ENCODE results near the gene NR1H3. TPM values are rescaled to one million over a fixed set of nuclear protein-coding genes. Genes with fewer than 3 reads are reported as not detected.

Gene NR1H3
- total and polyA plus RNA-seq, 10 of the 15 experiments (the other 5 are each of a cell fraction or from before 2014, with no cell fraction given): 2.6 to 8.9 (median 4.5) TPM

GRCh38 chr11:47299078-47299477 is 41.3 kb downstream of the NR1H3 start:
- DNase-seq (ENCODE audit: low read depth, low spot score) (no peak), FAIRE-seq (no peak), ATAC-seq (no peak)
- TF ChIP-seq ZNF24 (IDR thresholded peaks at IDR 0.05) (no peak), CBX5 (IDR thresholded peaks at IDR 0.05; ENCODE audit: low read depth) (no peak), HDGF (IDR thresholded peaks at IDR 0.05) (no peak)
- H3K27ac ChIP-seq (ENCODE audit: control insufficient read depth, insufficient read depth): no peak overlapping the region
- H4K20me1 ChIP-seq (ENCODE audit: control insufficient read depth, insufficient read depth): no peaks in the 10 kb centered on the region
- 96% methylated on average over 3 of the region's 3 CpGs for WGBS (ENCODE audit: insufficient coverage, insufficient replicate concordance, low lambda C conversion rate, missing lambda C conversion rate)
- BruUV-seq (replicated peaks): no TSS peak
- H3K9me3 ChIP-seq (replicated peaks; ENCODE audit: control insufficient read depth, insufficient read depth, low read length): no peaks in the 10 kb centered on the region; the same call in none of the 3 replicates
- RAD21 ChIA-PET (ENCODE audit: unreplicated experiment): no interaction called here
- no peak overlapping the region for H3K4me2 ChIP-seq (ENCODE audit: control insufficient read depth, insufficient read depth)
- H3K27me3 ChIP-seq (replicated peaks in 1 of 2; ENCODE audit: control insufficient read depth in 2 of 2, insufficient read depth in 2 of 2, low read length in 1 of 2): no peaks in the 10 kb centered on the region
- H3K4me3 ChIP-seq: no peak overlapping the region
- no peak overlapping the region for H2AFZ ChIP-seq (ENCODE audit: control insufficient read depth, low read depth, low read length)
- intact Hi-C loops (cut with micrococcal nuclease; ENCODE audit: unreplicated experiment): no loop called here
- H3K36me3 ChIP-seq (ENCODE audit: control insufficient read depth in 2 of 2, insufficient read depth in 2 of 2, low read length in 1 of 2): peaks cover 0 to 20% of the 10 kb centered on the region in 2 experiments; a peak in 2 of 4 replicates
- no peaks in the 10 kb centered on the region for H3K4me1 ChIP-seq (ENCODE audit: control insufficient read depth, insufficient read depth, low read length)
- SMC1A ChIA-PET (ENCODE audit: uncharacterized antibody, unreplicated experiment): interaction anchor here (1.1 kb wide), 1 partner anchor 22 kb away, joined by 3 read pairs; no protein-coding TSS in a partner anchor
- no peak overlapping the region for H3K9ac ChIP-seq (ENCODE audit: control insufficient read depth, insufficient read depth, low read length)
- CTCF ChIA-PET: interaction anchor here (1.2 kb wide), 1 partner anchor 137 kb away, joined by 3 read pairs; no protein-coding TSS in a partner anchor
- POLR2A ChIA-PET: no interaction called here
- in situ Hi-C loops (cut with MboI): no loop called here
- no peaks in the 10 kb centered on the region for H3K79me2 ChIP-seq (ENCODE audit: control insufficient read depth, insufficient read depth, low read length)

GRCh38 chr11:47302853-47303252 is 45.1 kb downstream of the NR1H3 start:
- Histone ChIP-seq H3K36me3 (ENCODE audit: control insufficient read depth in 2 of 2, insufficient read depth in 2 of 2, low read length in 1 of 2) (peaks cover 7 to 27% of the 10 kb centered on the region in 2 experiments), H3K9ac (ENCODE audit: control insufficient read depth, insufficient read depth, low read length) (no peak overlapping the region), H2AFZ (ENCODE audit: control insufficient read depth, low read depth, low read length) (no peak overlapping the region), H4K20me1 (ENCODE audit: control insufficient read depth, insufficient read depth) (no peaks in the 10 kb centered on the region), H3K4me3 (no peak overlapping the region), H3K79me2 (ENCODE audit: control insufficient read depth, insufficient read depth, low read length) (no peaks in the 10 kb centered on the region), H3K4me1 (ENCODE audit: control insufficient read depth, insufficient read depth, low read length) (no peaks in the 10 kb centered on the region), H3K27me3 (replicated peaks in 1 of 2; ENCODE audit: control insufficient read depth in 2 of 2, insufficient read depth in 2 of 2, low read length in 1 of 2) (no peaks in the 10 kb centered on the region), H3K4me2 (ENCODE audit: control insufficient read depth, insufficient read depth) (no peak overlapping the region), H3K27ac (ENCODE audit: control insufficient read depth, insufficient read depth) (no peak overlapping the region), H3K9me3 (replicated peaks; ENCODE audit: control insufficient read depth, insufficient read depth, low read length) (no peaks in the 10 kb centered on the region; the same call in none of the 3 replicates)
- WGBS (ENCODE audit: insufficient coverage, insufficient replicate concordance, low lambda C conversion rate, missing lambda C conversion rate): 100% methylated on average over 1 of the region's 1 CpG
- SMC1A ChIA-PET (ENCODE audit: uncharacterized antibody, unreplicated experiment): no interaction called here
- CTCF ChIA-PET: interaction anchor here (0.8 kb wide), 1 partner anchor 18 kb away, joined by 3 read pairs; no protein-coding TSS in a partner anchor
- RAD21 ChIA-PET (ENCODE audit: unreplicated experiment): no interaction called here
- no peak for FAIRE-seq
- in situ Hi-C loops (cut with MboI): no loop called here
- POLR2A ChIA-PET: interaction anchor here (0.7 kb wide), 1 partner anchor 897 kb away, joined by 3 read pairs; no protein-coding TSS in a partner anchor
- no peak for DNase-seq (ENCODE audit: low read depth, low spot score)
- no TSS peak for BruUV-seq (replicated peaks)
- ATAC-seq: no peak
- intact Hi-C loops (cut with micrococcal nuclease; ENCODE audit: unreplicated experiment): no loop called here
- TF ChIP-seq MTA2 (IDR thresholded peaks at IDR 0.05; ENCODE audit: low read depth) (no peak), PAX5 (IDR thresholded peaks at IDR 0.05; ENCODE audit: borderline replicate concordance, low read depth, low read length) (no peak), BCL11A (IDR thresholded peaks at IDR 0.05; ENCODE audit: low read depth, low read length) (no peak), RELB (IDR thresholded peaks at IDR 0.05; ENCODE audit: low read depth) (no peak), JUND (IDR thresholded peaks at IDR 0.05; ENCODE audit: low read depth, low read length) (no peak), ETV6 (conservative IDR thresholded peaks at IDR 0.05 in 1 of 2, IDR thresholded peaks at IDR 0.05 in 1 of 2; ENCODE audit: borderline replicate concordance in 1 of 2, low read depth in 1 of 2) (no peak), CHD2 (IDR thresholded peaks at IDR 0.05; ENCODE audit: borderline replicate concordance, low read depth, low read length) (no peak), NFYB (IDR thresholded peaks at IDR 0.05; ENCODE audit: insufficient read depth, low read depth, low read length) (no peak), HDGF (IDR thresholded peaks at IDR 0.05) (no peak), POLR2A (IDR thresholded peaks at IDR 0.05; ENCODE audit: low read depth, low read length) (no peak), EZH2 (IDR thresholded peaks at IDR 0.05; ENCODE audit: borderline replicate concordance, control insufficient read depth, low read depth, low read length) (no peak), LARP7 (IDR thresholded peaks at IDR 0.05) (no peak), TCF12 (IDR thresholded peaks at IDR 0.05; ENCODE audit: low read depth, low read length) (no peak)

Measured in GM12878 (cell line).